Measurements from ENCODE around the gene HECTD1.

DNA sequence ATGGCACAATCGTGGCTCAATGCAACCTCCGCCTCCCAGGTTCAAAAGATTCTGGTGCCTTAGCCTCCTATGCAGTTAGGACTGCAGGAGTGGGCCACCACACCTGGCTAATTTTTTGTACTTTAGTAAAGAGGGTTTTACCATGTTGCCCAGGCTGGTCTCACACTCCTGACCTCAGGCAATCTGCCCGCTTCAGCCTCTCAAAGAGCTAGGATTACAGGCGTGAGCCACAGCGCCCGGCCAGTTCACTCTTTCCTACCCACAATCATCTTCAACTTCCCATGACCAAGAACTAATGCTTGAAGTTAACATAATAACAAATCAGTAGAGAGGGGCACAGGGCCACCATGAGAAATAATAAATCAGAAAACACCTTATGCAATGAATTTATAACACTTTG, 82.4 kb downstream of the HECTD1 start:
- TF ChIP-seq, protein P1, sequence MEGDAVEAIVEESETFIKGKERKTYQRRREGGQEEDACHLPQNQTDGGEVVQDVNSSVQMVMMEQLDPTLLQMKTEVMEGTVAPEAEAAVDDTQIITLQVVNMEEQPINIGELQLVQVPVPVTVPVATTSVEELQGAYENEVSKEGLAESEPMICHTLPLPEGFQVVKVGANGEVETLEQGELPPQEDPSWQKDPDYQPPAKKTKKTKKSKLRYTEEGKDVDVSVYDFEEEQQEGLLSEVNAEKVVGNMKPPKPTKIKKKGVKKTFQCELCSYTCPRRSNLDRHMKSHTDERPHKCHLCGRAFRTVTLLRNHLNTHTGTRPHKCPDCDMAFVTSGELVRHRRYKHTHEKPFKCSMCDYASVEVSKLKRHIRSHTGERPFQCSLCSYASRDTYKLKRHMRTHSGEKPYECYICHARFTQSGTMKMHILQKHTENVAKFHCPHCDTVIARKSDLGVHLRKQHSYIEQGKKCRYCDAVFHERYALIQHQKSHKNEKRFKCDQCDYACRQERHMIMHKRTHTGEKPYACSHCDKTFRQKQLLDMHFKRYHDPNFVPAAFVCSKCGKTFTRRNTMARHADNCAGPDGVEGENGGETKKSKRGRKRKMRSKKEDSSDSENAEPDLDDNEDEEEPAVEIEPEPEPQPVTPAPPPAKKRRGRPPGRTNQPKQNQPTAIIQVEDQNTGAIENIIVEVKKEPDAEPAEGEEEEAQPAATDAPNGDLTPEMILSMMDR (IDR thresholded peaks at IDR 0.05), result no peak
- no peak for TF ChIP-seq POLR2A (IDR thresholded peaks at IDR 0.05)

Data from testis (tissue), 2 donors.